Activated naive CD8-positive, alpha-beta T cell treated with anti-CD3 and anti-CD28 coated beads, Interleukin-2, amount 10 ng/mL, durations not matched to agents 7 days and 5 days (primary cell): ENCODE results near the gene PLA2G2F. TPM values are rescaled to one million over a fixed set of nuclear protein-coding genes. Genes with fewer than 3 reads are reported as not detected.

Experiments used
- ATAC-seq: fragments of 150-1000 bp; cut with Tn5 transposase; one replicate; pipeline ENCODE4 v1.10.0; 2021; ENCODE audit warnings: low read depth, moderate library complexity
- POLR2A ChIA-PET: fragments of 350-600 bp; sonication (Branson Sonifier 250); formaldehyde crosslinking; loops from one replicate; lab custom pipeline; 2021; ENCODE audit warnings: antibody characterized with exemption; lab: Charles Lee
- DNase-seq: peaks from one replicate; pipeline ENCODE4 v3.0.0; 2021
- H3K27ac Mint-ChIP-seq: one replicate; pipeline ENCODE4 v1.8.0; 2022; ENCODE audit warnings: mild to moderate bottlenecking, mixed read lengths
- H3K27me3 Mint-ChIP-seq: one replicate; pipeline ENCODE4 v1.8.0; 2022; ENCODE audit warnings: mild to moderate bottlenecking, moderate library complexity, mixed read lengths
- H3K36me3 Mint-ChIP-seq: one replicate; pipeline ENCODE4 v1.8.0; 2021; ENCODE audit warnings: mild to moderate bottlenecking, mixed read lengths
- H3K4me1 Mint-ChIP-seq: one replicate; pipeline ENCODE4 v1.8.0; 2021; ENCODE audit warnings: mixed read lengths
- H3K4me3 Mint-ChIP-seq: one replicate; pipeline ENCODE4 v1.8.0; 2022; ENCODE audit warnings: mild to moderate bottlenecking, moderate library complexity, mixed read lengths
- H3K9me3 Mint-ChIP-seq: one replicate; pipeline ENCODE4 v1.8.0; 2021; ENCODE audit warnings: mixed read lengths
- total RNA-seq, 2 experiments: library from RNA; stranded (reverse); gene quantifications; one replicate each; pipeline ENCODE4 v1.2.3, GENCODE V29; 2021

The PLA2G2F gene
- total RNA-seq, 2 experiments from 2014 or later: not detected

DNA sequence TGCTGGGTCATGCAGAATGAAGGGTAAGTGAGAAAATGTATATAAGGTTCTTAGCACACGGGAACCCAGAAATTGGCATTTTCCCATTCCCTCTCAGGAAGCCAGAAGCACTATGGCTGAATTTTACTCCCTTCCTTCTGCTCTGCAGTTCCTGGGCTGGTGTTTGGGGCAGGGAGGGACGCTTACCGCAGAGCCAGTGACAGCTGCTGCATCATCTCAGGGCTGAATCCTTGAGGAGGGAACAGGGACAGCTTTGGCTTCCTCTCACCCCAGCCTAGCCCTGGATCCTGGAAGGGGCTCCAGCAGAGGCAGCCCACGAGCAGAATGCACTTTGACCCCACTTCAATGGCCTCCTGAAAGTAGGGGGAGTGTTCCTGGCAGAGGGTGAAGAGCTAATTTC lies 31.8 kb upstream of the PLA2G2F start:
- no peak for ATAC-seq
- Mint-ChIP-seq H3K27me3 (peaks cover 17% of the 10 kb centered on the region), H3K36me3 (no peaks in the 10 kb centered on the region), H3K4me1 (no peaks in the 10 kb centered on the region), H3K9me3 (no peaks in the 10 kb centered on the region), H3K4me3 (no peak overlapping the region), H3K27ac (no peak overlapping the region)
- POLR2A ChIA-PET: no interaction called here
- DNase-seq: no peak

DNA sequence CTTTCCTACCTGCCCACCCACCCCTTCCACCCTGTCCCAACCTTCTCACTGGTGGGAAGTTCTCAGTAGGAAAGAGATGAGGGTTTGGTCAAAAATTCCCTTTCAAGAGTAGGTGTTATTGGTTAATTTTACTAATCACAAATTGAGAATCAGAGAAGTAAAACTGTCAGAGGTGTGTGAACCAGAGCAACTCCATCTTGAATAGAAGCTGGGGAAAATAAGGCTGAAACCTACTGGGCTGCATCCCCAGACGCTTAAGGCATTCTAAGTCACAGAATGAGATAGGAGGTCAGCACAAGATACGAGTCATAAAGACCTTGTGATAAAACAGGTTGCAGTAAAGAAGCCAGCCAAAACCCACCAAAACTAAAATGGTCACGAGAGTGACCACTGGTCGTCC lies 31.3 kb upstream of the PLA2G2F start:
- H3K4me3 Mint-ChIP-seq: no peak overlapping the region
- H3K9me3 Mint-ChIP-seq: no peaks in the 10 kb centered on the region
- POLR2A ChIA-PET: no interaction called here
- no peaks in the 10 kb centered on the region for H3K4me1 Mint-ChIP-seq
- H3K27me3 Mint-ChIP-seq: peaks cover 17% of the 10 kb centered on the region
- ATAC-seq (no peak), DNase-seq (no peak)
- H3K36me3 Mint-ChIP-seq: no peaks in the 10 kb centered on the region
- H3K27ac Mint-ChIP-seq: no peak overlapping the region

GRCh38 chr1:20108366-20109123 lies 30.6 kb upstream of the PLA2G2F start:
- no peaks in the 10 kb centered on the region for H3K9me3 Mint-ChIP-seq
- no peaks in the 10 kb centered on the region for H3K36me3 Mint-ChIP-seq
- POLR2A ChIA-PET: interaction anchor here (0.7 kb wide), 1 partner anchor 483 kb away, joined by 3 read pairs; no protein-coding TSS in a partner anchor
- H3K27me3 Mint-ChIP-seq: peaks cover 10% of the 10 kb centered on the region
- no peak overlapping the region for H3K4me3 Mint-ChIP-seq
- no peak overlapping the region for H3K27ac Mint-ChIP-seq
- H3K4me1 Mint-ChIP-seq: no peaks in the 10 kb centered on the region
- ATAC-seq (no peak), DNase-seq (no peak)

DNA sequence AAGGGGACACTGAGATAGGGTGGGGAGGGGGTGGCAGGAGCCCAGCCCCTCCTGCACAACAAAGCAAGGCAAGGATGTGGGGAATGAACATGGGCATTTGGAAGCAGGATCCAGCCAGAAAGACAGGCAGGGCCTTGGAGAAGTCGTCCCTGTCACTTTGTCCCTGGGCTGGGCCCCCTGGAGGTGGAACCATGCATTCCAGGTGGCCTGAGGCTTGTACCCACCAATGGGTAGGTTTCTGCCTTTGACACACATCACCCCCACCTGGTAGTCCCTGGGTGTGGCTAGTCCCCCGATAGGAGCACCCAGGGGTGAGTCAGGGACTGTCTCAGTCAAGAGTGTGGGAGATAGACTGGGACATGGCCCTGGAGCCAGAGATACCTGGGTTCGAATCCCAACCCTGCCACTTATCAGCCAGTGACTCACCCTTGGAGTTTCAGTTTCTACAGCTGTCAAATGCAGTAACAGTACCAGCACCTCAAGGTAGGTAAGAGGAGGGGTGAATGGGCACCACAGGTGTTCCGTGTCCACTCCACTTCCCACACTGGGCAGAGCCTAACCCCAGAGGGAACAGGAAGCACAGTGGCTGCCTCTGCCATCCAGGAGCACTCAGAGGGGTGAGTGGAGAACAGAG lies 29.8 kb upstream of the PLA2G2F start:
- H3K27me3 Mint-ChIP-seq: peaks cover 9% of the 10 kb centered on the region
- no peak for ATAC-seq
- POLR2A ChIA-PET: interaction anchor here (0.7 kb wide), 1 partner anchor 483 kb away, joined by 3 read pairs; no protein-coding TSS in a partner anchor

DNA sequence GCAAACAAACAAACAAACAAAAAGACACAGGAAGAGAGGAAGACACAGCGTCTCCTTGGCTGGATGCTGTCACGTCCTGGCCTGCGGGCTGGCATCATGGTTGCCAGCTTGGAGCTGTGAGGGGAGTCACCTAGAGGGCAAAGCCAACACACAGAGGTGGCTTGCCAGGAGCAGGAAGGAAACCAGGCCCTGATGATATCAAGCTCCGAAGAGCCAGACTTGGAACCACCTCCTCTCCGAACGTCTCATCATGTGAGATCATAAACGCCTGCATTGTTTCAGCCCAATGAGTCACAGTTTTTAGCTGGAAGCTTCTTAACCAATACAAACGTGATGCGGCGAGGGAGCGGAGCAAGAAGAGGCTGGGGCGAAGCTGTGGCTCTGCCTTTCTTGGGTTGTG lies 28.4 kb upstream of the PLA2G2F start:
- no peak overlapping the region for H3K4me3 Mint-ChIP-seq
- H3K27me3 Mint-ChIP-seq: peaks cover 9% of the 10 kb centered on the region
- H3K4me1 Mint-ChIP-seq: no peaks in the 10 kb centered on the region
- no peak overlapping the region for H3K27ac Mint-ChIP-seq
- no peaks in the 10 kb centered on the region for H3K9me3 Mint-ChIP-seq
- ATAC-seq (no peak), DNase-seq (no peak)
- H3K36me3 Mint-ChIP-seq: no peaks in the 10 kb centered on the region
- POLR2A ChIA-PET: no interaction called here

More for the DNA sequence above, 29.8 kb upstream of the PLA2G2F start:
- no peak overlapping the region for H3K4me3 Mint-ChIP-seq
- H3K36me3 Mint-ChIP-seq: no peaks in the 10 kb centered on the region
- H3K4me1 Mint-ChIP-seq: no peaks in the 10 kb centered on the region
- DNase-seq: no peak
- no peak overlapping the region for H3K27ac Mint-ChIP-seq
- H3K9me3 Mint-ChIP-seq: no peaks in the 10 kb centered on the region

GRCh38 chr1:20111452-20111851 lies 27.7 kb upstream of the PLA2G2F start:
- Mint-ChIP-seq H3K27me3 (peaks cover 14% of the 10 kb centered on the region), H3K36me3 (no peaks in the 10 kb centered on the region), H3K27ac (no peak overlapping the region), H3K4me3 (no peak overlapping the region), H3K4me1 (no peaks in the 10 kb centered on the region), H3K9me3 (no peaks in the 10 kb centered on the region)
- DNase-seq (no peak), ATAC-seq (no peak)
- POLR2A ChIA-PET: no interaction called here

DNA sequence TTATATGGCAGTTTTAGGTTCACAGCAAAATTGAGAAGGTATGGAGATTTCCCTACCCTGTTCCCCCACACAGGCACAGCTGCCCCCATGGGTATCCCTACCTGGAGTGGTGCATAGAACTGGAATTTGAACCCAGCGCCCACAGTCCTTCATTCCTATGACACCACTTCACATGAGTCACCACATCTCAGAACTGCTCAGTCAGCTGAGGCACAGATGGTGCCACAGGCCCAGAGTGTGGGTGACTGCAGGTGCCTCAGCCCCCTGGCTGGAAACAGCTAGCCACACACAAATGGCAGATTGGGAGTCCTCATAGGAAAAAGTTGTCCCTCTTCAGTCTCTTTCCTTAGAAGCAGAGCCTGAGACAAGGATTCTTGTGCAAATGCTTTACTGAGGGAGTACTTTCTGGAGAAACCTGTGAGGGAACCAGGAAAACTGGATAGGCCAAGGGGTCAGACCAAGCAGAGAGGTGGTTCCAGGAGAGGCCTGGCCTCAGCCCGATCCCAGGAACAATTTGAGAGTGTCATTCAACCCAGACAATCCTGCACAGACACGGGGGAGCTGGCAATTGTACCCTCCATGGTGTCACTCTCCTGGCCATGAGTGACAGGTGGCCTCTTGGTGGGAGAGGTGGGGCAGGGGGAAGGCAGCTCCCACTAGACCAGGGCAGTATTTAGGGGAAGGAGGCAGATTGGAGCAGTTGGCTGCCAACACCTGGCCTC lies 26.7 kb upstream of the PLA2G2F start:
- H3K36me3 Mint-ChIP-seq: no peaks in the 10 kb centered on the region
- ATAC-seq: no peak

DNA sequence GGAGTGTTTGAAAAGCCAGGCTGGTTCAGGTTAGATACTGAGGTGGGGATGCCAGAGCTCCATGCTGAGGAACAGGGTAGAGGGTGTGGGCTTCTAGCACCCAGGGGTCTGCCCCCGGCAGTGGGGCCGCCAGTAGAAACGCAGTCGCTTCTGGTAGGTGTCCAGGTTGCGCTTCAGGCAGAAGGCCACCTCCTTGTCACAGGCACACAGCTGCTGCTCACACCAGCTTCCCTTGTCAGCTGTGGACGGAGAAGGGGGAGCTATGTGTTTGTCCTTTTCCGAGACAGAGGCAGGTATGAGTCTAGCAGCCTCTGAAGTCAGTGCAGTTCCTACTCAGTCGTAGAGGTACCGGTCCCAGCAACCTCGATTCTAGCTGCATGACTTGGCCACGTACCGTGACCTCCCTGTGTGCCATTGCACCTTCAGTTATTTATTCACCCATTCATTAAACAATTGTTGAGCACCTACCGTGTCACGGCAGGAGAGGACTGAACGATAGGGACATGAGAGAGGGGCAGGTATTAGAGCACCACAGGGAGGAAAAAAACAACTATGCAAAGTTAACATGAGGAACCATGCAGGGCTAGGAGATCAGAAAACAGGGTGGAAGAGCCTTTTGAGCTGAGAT lies 25.0 kb upstream of the PLA2G2F start:
- POLR2A ChIA-PET: no interaction called here
- Mint-ChIP-seq H3K9me3 (no peaks in the 10 kb centered on the region), H3K36me3 (no peaks in the 10 kb centered on the region), H3K27me3 (peaks cover 9% of the 10 kb centered on the region), H3K4me1 (no peaks in the 10 kb centered on the region), H3K4me3 (no peak overlapping the region), H3K27ac (no peak overlapping the region)
- DNase-seq: no peak
- no peak for ATAC-seq

More for the DNA sequence above, 26.7 kb upstream of the PLA2G2F start:
- Mint-ChIP-seq H3K4me3 (no peak overlapping the region), H3K4me1 (no peaks in the 10 kb centered on the region), H3K9me3 (no peaks in the 10 kb centered on the region), H3K27me3 (peaks cover 17% of the 10 kb centered on the region), H3K27ac (no peak overlapping the region)
- DNase-seq: no peak
- POLR2A ChIA-PET: no interaction called here

DNA sequence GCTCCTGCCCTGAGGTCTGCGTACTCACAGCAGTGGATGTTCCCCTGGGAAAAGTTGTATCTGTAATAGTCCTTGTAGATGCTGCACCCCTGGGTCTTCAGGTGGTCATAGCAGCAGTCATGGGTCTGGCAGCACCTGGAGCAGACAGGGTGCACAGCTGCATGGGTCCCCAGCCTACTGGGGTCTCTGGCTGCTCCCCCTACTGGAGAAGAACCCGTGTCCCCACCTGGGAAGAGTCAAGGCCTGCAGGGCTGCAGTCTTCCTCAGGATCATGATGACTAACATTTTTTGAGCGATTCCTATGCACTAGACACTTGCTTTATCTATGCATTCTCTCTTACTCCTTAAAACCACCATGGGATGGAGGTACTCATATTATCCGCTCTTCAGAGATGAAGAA lies 23.6 kb upstream of the PLA2G2F start:
- peaks cover 11% of the 10 kb centered on the region for H3K27me3 Mint-ChIP-seq
- H3K4me3 Mint-ChIP-seq: no peak overlapping the region
- ATAC-seq: no peak
- H3K27ac Mint-ChIP-seq: no peak overlapping the region
- no peaks in the 10 kb centered on the region for H3K9me3 Mint-ChIP-seq
- H3K36me3 Mint-ChIP-seq: no peaks in the 10 kb centered on the region
- POLR2A ChIA-PET: no interaction called here
- no peak for DNase-seq
- no peaks in the 10 kb centered on the region for H3K4me1 Mint-ChIP-seq

GRCh38 chr1:20115916-20116315 lies 23.2 kb upstream of the PLA2G2F start:
- no peak overlapping the region for H3K4me3 Mint-ChIP-seq
- H3K27me3 Mint-ChIP-seq: peaks cover 10% of the 10 kb centered on the region
- no peak for ATAC-seq
- no peak overlapping the region for H3K27ac Mint-ChIP-seq
- DNase-seq: no peak
- no peaks in the 10 kb centered on the region for H3K4me1 Mint-ChIP-seq
- POLR2A ChIA-PET: no interaction called here
- no peaks in the 10 kb centered on the region for H3K9me3 Mint-ChIP-seq
- no peaks in the 10 kb centered on the region for H3K36me3 Mint-ChIP-seq

DNA sequence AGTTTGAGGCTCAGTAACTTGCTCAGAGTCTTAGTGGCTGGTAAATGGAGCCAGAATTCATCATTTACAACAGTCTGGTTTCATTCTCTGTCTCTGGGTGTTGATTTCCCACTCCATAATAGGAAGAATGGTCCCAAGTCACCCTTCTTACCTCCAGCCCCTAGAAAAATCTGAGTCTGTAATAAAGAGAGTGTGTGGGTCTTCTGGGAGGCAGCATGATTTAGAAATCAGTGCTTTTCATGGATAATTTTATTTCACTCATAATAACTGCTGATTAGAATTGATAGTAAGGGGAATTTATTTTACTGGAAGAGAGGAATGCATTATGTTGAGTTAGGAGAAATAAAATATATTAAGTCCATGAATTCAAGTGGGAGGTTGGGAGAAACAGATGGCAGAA lies 21.9 kb upstream of the PLA2G2F start:
- H3K27ac Mint-ChIP-seq: no peak overlapping the region
- POLR2A ChIA-PET: no interaction called here
- no peak overlapping the region for H3K4me3 Mint-ChIP-seq
- H3K9me3 Mint-ChIP-seq: no peaks in the 10 kb centered on the region
- ATAC-seq: no peak
- H3K4me1 Mint-ChIP-seq: no peaks in the 10 kb centered on the region
- H3K27me3 Mint-ChIP-seq: peaks cover 14% of the 10 kb centered on the region
- DNase-seq: no peak
- H3K36me3 Mint-ChIP-seq: no peaks in the 10 kb centered on the region

DNA sequence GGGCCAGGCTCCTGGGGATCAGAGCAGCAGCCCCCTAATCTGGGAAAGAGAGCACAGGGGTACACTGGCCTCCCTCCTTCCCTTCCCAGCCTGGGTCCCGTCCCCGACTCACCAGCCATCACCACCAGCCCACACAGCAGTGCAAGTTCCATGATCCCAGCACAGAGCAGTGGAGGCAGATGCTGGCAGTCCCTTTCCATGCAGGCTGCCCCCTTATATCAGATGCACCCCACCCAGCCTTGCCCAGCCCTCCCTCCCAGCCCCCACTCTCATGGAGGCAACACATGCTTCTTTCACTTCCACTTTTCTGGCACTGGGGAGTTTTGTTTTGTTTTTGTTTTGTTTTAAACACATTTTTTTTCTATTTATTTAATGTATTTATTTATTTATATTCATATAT lies 19.8 kb upstream of the PLA2G2F start, which contains the start of gene PLA2G2D:
Gene PLA2G2D (minus strand): TSS at position 190 of the 400 bp plus-strand sequence. CDS start 38 bp downstream, at position 152.
- Mint-ChIP-seq H3K36me3 (no peaks in the 10 kb centered on the region), H3K9me3 (no peaks in the 10 kb centered on the region), H3K27me3 (peaks cover 18% of the 10 kb centered on the region), H3K4me1 (no peaks in the 10 kb centered on the region), H3K27ac (no peak within 1 kb of the TSS), H3K4me3 (no peak within 1 kb of the TSS)
- ATAC-seq (no peak), DNase-seq (no peak)
- POLR2A ChIA-PET: no interaction called here

GRCh38 chr1:20120796-20121195 lies 18.3 kb upstream of the PLA2G2F start:
- Mint-ChIP-seq H3K27ac (no peak overlapping the region), H3K27me3 (peaks cover 22% of the 10 kb centered on the region), H3K4me3 (no peak overlapping the region), H3K9me3 (no peaks in the 10 kb centered on the region), H3K36me3 (no peaks in the 10 kb centered on the region), H3K4me1 (no peaks in the 10 kb centered on the region)
- ATAC-seq (no peak), DNase-seq (no peak)
- POLR2A ChIA-PET: no interaction called here
